Transverse colon (tissue), 3 donors: ENCODE measurements around the gene NR5A2.

Source experiments
- EP300 ChIP-seq: sonication (generic); formaldehyde crosslinking; IDR thresholded peaks from one replicate; pipeline ENCODE4 v1.6.1; 2017; ENCODE audit warnings: antibody characterized with exemption, low read depth
- POLR2A ChIP-seq: fragments of 450-650 bp; IDR thresholded peaks from one replicate; pipeline ENCODE4 v1.6.1; 2016; ENCODE audit warnings: antibody characterized with exemption, mild to moderate bottlenecking, moderate library complexity
- TF ChIP-seq, protein P1 (sequence below), 5 experiments: fragments of 200-600 bp in 3 of 5; fragments of 450-650 bp in 2 of 5; sonication (generic) in 3 of 5; IDR thresholded peaks; 1 replicate in 2 of 5; 2 replicates in 3 of 5; pipeline ENCODE4 v1.5.1; 2016 to 2017; ENCODE audit warnings: antibody characterized with exemption in 5 of 5, inconsistent platforms in 3 of 5, mild to moderate bottlenecking in 2 of 5, moderate library complexity in 1 of 5

DNA sequence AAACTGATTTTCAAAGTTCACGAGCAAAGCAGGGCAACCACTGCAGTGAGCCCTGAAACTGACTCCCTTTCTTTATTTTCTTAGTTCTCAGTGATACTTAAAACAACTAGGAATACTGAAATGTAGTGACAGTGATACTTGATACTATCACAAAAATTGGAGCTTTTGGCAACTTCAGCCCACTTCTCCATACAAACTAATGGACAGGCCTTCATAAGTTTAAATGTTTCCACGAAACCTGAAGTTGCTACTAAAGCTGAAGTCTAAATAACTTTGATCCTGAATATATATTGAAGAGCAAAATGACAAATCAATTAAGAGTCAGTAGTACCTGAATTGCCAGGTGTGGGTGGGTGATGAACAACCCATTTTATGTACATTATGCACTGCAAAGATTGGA is 10.0 kb downstream of the NR5A2 start:
- TF ChIP-seq, protein P1, sequence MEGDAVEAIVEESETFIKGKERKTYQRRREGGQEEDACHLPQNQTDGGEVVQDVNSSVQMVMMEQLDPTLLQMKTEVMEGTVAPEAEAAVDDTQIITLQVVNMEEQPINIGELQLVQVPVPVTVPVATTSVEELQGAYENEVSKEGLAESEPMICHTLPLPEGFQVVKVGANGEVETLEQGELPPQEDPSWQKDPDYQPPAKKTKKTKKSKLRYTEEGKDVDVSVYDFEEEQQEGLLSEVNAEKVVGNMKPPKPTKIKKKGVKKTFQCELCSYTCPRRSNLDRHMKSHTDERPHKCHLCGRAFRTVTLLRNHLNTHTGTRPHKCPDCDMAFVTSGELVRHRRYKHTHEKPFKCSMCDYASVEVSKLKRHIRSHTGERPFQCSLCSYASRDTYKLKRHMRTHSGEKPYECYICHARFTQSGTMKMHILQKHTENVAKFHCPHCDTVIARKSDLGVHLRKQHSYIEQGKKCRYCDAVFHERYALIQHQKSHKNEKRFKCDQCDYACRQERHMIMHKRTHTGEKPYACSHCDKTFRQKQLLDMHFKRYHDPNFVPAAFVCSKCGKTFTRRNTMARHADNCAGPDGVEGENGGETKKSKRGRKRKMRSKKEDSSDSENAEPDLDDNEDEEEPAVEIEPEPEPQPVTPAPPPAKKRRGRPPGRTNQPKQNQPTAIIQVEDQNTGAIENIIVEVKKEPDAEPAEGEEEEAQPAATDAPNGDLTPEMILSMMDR (IDR thresholded peaks at IDR 0.05): no peak
- TF ChIP-seq EP300: no peak
- TF ChIP-seq POLR2A: no peak
